Stimulated activated CD8-positive, alpha-beta memory T cell treated with anti-CD3 and anti-CD28 coated beads, Interleukin-7, amount 100 ng/mL, for 1 hour (primary cell): ENCODE measurements around the gene RAG2.

Experiments used
- DNase-seq, 2 donors: peaks; one replicate each; pipeline ENCODE4 v3.0.0-alpha.2; 2020; ENCODE audit warnings: low read depth in 2 of 2

Gene RAG2

DNA sequence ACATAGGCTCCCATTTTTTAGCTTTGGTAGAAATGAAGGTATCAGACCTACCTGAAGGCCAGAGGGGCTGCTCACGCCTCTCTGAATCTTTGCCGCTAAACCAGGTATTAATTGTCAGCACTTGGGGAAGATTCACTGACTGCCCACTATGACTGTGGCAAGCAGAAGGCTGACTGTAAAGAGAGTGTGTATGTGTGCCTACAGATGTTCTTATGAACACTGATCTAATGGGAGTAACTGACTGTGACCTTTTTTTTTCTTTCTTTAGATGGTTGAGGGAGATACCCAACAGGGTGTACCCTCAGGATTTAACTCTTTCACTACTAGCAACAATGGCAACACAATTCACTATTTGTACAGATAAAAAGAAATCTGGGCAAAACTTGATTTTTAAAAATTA lies at the start of gene RAG2:
Gene RAG2 (minus strand): TSS at position 186 of the 400 bp plus-strand sequence. CDS start 4,068 bp downstream, outside the sequence.
- no peak for DNase-seq

DNA sequence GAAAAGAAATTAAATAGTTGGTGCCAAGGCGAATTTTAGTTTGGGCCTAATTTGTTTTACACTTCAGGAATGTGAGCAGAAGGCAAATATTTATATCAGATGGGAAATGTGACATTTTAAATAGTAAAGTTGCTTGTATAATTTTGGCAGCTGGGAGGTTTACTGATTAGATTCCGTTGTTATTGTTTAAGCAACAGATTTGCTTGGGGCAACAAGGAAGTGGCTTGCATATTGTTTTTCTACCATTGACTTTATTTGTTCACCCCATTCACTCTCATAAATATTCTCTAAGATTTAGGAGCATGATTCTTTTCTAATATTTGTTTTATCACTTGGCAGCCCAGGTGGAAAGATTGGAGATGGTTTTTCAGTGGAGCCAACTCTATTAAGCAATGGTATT lies 40.5 kb upstream of the RAG2 start:
- no peak for DNase-seq

DNA sequence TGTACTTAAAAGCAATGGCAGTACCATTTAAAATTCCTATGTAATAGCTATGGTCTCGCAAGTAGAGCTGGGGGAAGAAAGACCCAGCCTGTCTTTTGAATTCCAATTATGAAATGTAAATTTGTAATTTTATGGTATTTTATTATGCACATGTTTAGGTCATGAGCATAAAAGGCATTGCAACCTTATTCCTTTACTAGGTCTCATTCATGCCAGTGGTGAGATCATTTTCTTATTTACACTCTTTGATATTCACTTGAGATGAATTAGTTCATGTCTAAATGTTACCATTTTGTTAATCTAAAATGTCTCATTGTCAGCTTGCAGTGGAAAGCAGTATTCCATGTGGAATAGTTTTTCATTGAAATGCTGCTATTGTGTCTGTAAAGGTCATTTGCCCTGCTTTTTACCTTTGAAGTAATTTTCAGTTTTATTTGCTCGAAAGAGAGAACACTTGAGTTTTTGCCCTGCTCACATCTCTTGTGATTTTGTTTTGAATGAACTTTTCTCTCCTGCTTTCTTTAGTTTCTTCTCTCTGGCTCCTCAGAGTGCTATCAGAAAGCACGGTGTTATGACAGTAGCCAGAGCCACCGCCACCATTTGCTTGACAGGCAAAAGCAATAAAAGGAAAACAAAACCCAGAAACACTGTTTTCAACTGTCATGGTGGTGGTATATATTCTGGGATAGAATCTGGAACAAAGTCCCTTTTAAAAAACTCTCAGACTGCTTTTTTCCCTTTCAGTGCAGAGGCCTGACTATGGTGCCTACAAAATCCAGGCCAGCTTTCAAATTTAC lies 37.2 kb upstream of the RAG2 start:
- DNase-seq, result no peak

DNA sequence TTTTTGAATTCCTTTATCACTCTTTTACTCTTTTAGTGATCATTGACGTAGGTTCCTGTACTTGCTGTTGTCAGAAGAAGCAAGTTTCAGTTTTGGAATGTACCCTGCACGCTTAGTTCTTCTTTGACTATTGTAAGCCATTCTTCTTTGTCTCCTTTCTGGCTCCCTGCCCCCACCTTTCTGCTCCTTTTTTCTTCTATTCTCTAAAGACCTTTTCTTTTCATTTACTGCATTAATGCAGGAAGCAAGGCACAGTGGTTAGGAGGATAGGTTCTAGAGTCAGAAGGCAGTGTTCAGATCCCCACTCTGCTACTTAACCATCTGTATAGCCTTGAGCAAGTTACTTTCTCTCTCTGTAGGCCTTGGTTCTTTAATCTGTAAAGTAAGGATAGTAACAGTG lies 33.7 kb upstream of the RAG2 start:
- DNase-seq, result no peak

DNA sequence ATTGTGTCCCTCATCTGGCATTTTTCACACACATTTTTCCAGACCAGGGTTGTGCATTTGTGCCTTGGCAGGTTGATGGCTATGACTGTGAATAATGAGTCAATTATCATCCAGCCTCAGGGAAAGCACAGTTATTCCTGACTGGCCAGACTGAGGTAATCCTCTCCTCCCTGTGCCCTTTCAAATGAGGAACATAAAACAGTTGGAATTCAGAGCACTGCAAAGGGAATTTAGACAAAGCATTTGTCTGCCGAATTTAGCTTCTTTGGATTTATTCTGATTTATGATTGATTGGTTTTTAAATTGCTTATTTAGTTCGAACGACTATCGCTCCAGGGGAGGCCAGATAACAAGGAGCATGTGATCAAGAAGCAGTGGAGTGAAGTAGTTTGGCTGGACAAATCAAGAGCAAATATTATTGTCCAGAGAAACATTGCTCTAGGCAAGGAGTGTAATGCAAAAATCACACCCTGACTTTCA lies 30.8 kb upstream of the RAG2 start:
- no peak for DNase-seq

DNA sequence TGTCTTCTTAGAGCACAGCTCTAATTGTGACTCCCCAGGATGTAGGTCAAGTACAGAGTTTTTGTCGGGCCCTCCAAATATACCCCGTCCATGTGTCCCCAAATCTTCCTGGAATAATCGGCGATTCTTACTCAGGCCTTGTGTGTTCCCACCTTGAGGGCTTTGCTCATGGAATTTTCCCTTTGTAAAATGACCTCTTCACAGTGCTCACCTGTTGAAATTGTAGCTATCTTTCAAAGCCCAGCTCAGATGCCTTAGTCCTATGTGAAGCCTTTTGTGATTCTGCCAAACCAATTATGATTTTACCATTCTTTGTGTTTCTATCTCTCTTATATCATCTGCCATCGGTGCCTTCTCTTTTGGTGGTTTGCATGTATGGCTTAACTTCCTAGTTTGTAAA lies 30.1 kb upstream of the RAG2 start:
- DNase-seq, result no peak

DNA sequence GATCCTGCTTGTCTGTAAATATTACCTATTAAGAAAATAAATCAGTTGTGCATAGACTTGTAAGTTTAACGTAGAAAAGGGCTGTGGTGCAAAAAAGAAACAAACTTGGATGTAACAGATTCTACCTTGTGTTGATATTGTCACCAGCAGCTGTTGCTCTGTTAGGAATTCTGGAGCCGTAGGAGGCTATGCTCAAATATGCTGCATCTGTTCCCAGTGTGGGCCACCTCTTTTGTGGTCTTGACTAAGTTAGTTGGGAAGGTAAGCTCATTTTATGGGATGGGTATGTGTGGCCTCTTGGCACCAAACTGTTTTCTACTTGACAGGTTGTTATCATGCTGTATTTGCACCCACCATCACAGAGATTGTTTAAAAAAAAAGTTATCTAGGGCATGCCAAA lies 29.4 kb upstream of the RAG2 start:
- DNase-seq, result no peak

DNA sequence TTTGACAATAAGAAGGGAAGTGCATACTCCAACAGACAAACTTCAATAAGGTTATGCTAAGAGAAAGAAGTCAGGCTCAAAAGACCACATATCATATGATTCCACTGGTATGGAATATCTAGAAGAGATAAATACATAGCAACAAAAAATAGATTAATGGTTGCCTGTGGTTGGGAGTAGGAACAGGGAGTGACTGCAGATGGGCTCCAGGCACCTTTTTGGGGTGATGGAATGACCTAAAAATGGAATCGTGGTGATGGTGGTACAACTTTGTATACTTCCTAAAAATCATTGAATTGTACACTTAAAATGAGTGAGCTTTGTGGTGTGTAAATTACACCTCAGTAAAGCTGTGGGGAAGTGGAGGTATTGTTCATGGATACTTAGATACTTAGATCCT lies 29.0 kb upstream of the RAG2 start:
- no peak for DNase-seq

DNA sequence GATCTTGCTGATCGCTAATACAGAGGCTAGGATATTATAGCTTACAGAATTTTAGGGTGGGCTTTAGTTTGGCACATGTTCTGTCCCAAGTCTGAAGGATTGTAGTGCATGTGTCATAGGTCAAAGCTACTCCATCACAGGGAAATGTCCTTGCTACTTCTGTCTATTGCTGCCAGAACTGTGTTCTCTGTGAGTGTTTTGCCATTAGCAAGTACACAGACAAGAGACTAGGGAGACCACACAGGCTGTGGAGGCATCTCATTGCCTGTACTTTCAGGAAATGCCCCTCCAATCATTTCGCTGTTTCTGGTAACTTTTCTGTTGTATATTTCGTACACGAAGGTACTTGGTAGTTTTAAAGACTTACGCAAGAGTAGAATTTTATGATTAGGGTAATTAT lies 25.5 kb upstream of the RAG2 start:
- DNase-seq, result no peak

DNA sequence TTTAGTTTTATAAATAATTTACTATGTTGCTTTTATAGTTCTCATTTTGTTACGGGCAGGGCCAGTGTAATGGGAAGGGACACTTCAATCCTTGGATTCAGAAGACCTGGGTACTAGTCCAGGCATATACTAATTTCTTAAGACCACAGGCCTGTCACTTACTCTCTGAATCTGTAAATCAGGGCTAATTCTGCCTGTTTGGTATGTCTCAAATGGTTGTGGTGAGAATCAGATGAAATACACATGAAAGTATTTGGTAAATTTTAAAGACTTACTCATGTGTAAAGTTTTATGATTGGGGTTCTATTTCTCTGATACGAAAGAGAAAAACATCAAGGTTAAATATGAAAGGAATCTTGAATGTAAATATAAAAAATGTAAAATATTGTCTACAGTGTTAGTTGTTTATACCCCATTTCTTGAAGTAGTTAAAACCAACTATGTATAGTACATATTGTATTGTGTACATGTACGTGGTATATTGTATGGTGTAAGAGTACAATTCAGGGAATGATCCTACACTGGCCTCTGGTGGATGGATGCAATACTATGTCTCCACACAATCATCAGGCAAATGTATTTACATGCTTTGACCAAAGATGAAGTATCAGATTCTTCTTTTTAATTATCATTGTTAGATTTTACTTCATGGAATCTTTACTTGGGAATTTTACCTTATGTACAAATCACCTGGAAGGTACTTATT lies 24.5 kb upstream of the RAG2 start:
- DNase-seq, result no peak

DNA sequence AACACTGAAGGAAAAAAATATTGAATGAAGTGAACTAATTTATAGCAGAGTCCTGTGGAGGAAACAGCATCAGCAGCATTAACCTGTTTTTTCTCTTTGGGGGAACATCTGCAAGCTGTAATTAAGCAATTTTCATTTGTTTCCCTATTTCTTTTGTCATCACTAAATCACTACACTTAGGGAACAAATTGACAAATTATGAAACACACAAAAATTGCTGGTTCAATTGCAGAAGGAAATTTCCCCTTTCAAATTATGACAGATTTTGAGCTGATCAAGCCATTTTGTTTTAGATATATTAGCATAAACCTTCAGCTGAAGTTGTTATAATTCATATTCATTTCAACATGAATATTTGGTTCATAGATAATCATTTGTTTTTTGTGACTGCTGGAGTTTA lies 22.2 kb upstream of the RAG2 start:
- no peak for DNase-seq

DNA sequence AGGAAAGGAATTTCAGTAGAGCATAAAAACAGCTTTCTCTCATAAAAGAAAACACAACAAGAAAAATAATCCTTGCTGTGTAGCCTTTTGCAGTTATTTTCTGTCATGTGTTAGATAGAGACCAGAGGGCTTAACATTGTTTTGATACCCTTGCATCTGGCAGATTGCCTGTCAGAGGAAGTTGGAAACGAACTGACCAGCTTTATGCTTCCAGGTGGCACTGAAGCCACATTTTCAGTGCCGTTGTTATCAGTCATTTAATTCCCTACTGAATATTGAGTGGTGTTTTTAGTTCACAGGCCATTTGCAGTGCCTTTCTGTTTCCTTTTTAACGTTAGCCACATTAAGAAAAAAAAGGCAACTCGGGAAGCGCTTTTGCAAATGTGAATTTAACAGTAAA lies 21.5 kb upstream of the RAG2 start:
- DNase-seq, result no peak

DNA sequence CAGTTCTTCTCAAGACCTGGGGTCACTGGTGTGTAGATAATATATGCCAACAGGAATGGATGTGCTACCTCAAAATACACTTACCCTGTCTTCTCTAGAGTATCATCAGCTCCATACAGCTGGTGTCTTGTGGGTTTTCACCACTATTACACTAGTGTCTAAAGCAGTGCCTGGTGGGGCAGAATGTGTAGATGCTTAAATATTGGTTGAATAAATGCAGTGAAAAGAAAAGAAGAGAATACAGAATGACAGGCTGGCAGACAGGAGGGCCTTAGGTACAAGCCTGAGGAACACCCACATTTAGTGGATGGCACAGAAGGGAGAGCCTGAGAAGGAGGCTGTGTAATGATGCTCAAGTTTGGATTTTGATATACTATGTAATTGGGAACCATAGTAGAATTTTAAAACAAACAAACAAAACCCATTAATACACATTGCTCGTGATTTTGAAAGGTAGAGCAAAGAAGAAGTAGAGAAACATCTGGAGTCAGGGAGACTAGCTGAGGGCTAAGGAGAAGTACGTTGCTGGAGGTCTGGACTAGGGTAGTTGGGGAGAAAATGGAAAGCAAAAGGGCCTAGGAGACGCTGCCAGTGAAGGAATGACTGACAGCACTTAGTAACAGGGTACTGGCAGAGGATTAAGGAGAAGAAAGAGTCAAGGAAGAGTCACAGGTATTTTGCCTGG lies 20.5 kb upstream of the RAG2 start:
- DNase-seq, result no peak

DNA sequence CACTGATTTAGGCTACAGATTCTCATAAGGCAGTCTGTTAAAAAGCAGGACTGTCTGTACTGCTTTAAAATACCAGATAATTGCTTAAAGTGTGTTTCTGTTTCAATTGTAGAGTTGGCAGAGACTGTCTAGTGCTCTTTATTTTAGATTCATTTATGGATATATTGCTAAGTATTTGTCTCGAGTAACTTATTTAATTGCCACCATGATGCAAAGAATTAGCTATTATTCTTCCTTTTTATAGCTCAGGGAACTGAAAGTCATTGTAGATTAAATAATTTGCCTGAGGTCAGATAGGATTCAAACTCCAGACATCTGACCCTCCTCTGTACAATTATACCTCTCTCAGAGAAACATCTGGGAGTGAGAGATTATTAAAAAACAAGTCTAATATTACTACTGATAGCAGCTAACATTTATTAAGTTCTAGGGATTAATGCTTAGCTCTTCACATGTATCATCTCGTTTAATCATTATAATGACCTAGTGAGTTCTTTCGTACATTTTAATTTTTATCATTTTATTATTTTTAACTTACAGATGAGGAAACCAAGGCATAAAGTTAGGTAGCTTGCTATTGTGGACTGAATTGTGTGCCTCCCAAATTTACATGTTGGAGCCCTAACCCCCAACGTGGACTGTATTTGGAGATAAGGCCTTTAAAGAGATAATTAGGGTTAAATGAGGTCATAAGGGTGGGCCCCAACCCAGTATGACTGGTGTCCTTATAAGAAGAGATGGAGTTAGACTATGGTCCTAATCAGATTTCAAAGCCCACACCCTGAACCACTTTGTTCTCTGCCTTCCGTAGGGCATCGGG lies 19.7 kb upstream of the RAG2 start:
- no peak for DNase-seq

DNA sequence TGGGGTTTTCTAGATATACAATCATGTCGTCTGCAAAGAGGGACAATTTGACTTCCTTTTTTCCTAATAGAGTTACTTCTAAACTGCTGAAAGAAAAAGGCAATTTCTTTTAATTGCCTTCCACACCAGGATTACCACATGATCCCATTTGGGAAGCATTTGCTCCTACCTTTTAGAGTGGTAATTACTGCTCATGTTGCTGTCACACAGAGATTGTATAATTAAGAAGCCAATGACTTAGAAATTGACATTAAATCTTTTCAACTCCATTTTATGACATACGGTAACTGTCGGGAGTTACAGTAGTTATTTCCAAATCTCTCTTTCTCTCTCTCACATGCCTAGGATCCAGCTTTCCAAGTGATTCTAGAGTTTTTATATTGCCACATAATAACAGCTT lies 17.8 kb upstream of the RAG2 start:
- DNase-seq, result no peak

DNA sequence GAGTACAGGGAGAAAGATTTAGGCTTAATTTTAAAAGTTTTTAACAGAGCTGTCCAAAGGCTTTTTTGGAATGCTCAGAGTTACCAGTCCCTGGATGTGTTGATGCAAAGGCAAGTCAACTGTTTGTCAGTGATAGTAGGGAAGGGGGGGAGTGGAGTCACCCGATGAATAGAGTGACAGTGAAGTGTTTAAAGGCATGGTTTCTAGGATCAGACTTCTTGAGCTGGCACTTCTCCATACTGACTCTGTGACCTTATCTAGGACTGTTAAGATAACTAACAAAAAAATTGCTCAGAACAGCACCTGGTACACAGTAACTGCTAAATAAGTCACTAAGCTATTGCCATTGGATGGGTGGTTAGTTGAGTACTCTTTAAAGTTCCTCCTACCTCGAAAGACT lies 11.3 kb upstream of the RAG2 start:
- DNase-seq, result no peak

DNA sequence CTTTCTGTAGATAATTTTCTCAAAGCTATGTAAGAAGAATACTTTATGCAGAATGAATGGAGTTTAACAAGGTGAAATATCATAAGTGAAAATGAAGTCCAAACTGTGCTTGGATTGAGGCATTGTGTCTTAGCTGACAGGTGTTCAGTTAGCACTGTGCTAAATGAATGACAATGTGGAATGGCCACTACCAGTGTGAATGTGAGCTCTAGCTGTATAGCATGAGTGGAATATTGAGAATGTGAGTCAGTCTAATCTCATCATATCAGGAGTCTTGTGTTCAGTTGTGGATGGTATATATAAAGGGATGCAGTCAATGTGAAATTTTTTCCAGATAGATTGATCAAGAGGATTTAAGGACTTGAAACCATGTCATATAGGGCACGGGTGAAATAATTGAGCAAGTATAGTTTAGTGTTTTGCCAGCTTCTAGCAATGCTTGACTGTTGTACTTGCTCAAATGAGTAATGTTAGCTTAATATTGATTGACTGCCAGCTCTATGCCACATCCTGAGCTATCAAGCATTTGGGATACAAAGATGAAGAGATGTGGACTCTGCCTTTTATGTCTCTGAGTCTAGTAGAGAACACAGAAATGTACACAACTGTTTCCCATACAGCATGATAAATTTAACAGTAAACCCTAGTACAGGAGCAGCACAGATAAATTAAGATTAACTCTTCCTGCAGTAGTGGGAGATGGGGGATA lies 10.6 kb upstream of the RAG2 start:
- no peak for DNase-seq

DNA sequence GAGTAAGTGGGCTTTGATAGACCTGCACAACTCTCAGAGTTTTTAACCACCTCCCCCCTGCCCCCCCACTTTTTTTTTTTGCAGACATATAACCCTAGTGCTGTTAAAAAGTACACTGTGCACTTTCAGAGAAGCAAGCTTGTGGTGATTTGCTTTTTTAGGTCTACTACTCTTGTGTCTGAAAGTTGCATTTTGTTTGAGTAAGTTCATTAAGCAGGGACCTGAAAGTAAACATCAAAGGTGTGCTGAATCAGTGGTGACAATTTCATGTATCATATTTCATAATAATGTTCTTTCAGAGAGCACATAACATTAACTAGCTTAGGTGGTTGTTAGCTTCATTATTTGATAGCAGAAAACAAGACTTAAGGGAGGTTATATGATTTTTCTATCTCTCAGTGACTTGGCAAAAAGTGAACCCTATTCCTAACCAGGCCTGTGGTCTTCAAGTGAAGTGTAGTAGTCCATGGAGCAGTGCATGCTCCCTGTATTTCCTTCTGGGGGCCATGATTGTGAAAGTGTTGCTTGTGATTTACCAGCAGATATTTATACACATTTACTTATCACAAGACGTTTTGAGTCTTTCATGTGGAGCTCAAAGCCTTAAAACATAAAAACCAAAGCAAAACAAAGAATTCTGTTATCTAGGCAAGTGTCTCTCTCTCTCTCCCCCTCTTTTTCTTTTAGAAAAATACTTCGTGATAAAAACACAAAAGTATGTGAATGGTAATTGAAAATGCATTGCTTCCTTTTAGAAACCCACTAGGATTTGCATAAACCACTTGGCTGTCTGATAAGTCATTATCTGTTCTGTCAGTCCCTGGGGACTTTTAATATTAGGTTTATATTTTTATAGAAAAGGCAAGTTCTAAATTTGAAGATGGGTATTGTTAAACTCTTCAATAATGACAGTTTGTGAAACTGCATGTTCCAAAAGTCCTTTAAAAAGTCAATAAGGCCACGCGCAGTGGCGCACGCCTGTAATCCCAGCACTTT lies 7.5 kb upstream of the RAG2 start:
- DNase-seq, result no peak

DNA sequence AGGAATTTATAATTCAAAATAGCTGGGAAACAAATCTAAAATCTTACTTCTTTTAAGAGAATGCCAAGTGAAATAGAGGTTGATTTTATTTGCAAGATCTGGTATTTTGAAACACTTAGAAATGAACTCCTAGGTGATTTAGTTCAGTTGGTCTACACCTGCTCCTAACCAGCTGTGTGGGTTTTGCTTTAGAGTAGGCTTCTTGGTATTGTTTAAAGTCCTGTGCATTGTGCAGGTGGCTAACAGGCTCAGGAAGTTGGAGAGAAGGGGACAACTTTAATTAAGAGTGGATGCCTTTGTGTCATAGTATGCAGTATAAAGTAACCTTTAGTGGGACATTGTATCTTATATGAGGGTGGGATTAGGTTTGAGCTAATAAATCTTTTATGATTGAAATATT lies 4.1 kb upstream of the RAG2 start:
- DNase-seq, result no peak

DNA sequence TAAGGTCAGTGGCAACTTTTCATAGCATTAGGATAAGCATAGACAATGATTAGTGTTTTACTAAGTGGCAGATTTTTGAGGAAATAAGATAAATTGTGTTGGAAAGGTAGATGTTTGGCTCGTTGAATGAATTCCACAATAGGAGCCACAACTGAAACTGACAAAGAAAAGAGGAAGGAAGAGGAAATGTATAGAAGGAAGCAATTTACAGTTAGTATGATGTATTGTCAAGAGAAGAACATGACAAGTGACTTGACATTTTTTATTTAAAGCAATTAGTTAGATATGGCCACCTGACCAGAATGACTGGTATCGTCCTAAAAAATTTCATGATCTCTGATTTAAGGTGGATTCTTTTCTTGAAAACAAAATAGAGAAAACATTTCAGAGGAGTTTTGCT lies 3.1 kb upstream of the RAG2 start:
- DNase-seq, result no peak
